GM04504 (cell line): Measurements from ENCODE around the gene RNASE4.
"Not testable (repeated sequence)": the region's sequence is repeated elsewhere in the genome, so short reads cannot be mapped to it uniquely, and the experiment has no call there.

Experiments
- DNase-seq: peaks from one replicate; pipeline ENCODE4 v3.0.0-alpha.2; 2012; ENCODE audit warnings: low read depth

The RNASE4 gene, protein sequence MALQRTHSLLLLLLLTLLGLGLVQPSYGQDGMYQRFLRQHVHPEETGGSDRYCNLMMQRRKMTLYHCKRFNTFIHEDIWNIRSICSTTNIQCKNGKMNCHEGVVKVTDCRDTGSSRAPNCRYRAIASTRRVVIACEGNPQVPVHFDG

DNA sequence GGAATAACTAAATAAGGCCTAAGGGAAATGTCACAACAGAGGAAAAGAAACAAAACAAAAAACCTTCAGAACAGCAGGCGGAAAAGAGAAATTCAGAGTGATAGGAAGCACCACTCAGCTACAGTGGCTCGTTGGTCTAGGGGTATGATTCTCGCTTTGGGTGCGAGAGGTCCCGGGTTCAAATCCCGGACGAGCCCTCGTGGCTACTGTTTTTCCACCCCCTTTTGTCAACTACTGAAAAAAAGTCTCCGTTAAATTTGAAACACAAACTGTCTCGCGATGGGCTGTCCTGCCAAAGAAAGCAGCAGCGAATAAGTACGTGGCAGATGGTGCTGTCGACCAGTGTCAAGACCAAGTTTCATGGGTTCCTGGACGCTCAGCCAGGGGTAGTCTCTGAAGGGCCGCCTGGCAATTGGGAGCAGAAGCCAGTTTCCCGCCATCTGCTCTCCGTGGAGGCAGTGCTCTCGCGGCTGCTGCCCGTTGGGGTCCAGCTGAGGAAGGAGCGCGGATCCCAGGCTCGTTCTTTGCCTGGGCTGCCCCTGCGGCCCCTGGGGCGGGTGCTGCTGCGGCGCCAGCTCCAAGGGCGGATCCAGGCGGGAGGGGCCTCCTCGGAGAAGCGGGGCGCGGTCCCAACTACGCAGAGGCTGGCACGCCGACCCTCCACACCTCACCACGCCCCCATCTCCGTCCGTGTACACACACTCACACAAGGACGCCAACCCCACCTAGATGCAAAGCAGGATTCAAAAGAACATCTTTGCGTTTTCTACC is at the start of gene RNASE4:
Gene RNASE4 (plus strand): TSS at position 670 of the 771 bp plus-strand sequence. CDS start 14,812 bp downstream, outside the sequence.
- peak; percentile 73 for DNase-seq

DNA sequence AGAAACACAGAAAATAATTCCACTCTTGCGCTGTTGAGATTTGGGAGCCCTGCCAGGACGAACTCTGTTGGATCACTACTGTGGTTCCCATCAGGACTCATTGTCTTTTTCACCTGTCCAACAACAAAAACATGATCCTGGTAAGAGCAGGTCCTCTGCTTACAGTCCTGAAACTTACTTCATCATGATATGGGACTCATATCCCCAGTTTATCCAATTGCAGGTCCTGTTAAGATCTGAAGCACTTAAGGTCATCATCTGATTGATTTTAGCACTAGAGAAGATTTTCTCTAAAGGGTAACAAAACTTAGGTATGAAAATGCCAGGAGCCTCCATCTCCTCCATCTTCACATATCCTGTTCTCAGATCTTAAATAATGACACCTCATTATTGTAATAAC is 42.8 kb upstream of the RNASE4 start, which contains the start of gene OR6S1:
Gene OR6S1 (minus strand): TSS at position 101 of the 400 bp plus-strand sequence. CDS start 0 bp downstream, at position 101.
- no peak for DNase-seq

GRCh38 chr14:20642182-20642581 is 42.2 kb upstream of the RNASE4 start:
- DNase-seq: no peak

- not testable (repeated sequence) for DNase-seq
Measured at GRCh38 chr14:20642755-20643154, 41.6 kb upstream of the RNASE4 start.

- no peak for DNase-seq
Measured at GRCh38 chr14:20644520-20644919, 39.8 kb upstream of the RNASE4 start.

DNA sequence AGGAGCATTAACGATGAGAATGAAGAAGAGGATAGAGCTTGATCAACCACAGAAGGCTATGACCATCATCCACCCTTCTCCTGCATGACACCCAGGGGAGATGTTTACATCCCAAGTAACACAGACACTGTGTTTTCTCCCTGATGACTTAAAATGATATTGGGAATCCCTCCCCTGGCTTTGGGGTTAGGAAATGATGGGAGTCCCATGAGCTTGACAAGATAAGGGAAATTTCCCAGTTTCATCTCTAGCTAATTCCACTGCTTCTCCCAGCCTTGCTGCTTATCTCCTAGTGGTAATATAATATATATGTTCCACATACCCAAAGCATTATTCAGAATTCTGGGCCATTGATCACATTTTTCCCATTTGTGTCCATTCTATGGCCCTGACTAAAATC is 38.9 kb upstream of the RNASE4 start:
- no peak for DNase-seq

GRCh38 chr14:20652996-20653975 is 31.1 kb upstream of the RNASE4 start:
- no peak for DNase-seq

- no peak for DNase-seq
Measured at GRCh38 chr14:20655851-20656250, 28.5 kb upstream of the RNASE4 start.

- DNase-seq: no peak
Measured at GRCh38 chr14:20656274-20656673, 28.1 kb upstream of the RNASE4 start.

- DNase-seq: no peak
Measured at GRCh38 chr14:20657216-20658211, 26.8 kb upstream of the RNASE4 start.

DNA sequence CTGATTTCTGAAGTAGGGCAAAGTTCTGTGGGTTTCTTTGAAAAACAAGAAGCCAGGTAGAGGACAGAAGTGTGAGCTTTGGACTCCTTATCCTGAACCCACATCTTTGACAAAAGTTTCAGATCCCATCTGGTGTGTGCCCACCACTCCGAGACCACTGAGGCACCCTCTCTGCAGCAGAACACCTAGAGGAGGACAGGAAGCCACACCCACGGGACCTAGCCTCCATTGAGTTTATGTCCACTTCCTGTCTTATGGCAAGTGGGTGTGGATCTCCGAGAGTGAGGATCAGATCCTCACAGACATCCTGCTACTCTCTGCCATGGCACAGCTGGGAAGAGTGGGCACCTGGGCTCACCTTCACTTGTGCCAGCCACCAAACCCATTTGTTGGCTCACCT is 26.1 kb upstream of the RNASE4 start:
- no peak for DNase-seq

DNA sequence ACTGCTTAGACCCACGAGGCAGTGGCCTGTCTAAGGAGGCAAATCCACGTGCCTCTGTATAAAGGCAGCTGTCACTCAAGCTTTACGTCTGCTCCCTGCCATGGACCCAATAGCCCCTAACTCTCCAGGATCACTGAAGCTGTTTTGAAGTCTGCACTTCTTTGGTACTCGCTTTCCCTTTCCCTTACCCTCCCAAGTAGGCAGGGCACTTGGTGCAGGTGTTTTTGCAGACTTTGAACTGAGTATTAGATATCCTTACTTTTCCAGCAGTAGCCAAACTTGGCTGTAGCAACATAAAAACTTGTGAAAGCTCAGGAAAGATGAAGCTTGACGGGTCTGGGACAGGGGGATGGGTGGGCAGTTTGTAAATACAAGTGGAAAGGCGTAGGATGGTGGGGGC is 25.0 kb upstream of the RNASE4 start:
- no peak for DNase-seq

- DNase-seq: no peak
Measured at GRCh38 chr14:20659813-20660395, 24.5 kb upstream of the RNASE4 start.

GRCh38 chr14:20661197-20661596 is 23.2 kb upstream of the RNASE4 start:
- DNase-seq: no peak

DNA sequence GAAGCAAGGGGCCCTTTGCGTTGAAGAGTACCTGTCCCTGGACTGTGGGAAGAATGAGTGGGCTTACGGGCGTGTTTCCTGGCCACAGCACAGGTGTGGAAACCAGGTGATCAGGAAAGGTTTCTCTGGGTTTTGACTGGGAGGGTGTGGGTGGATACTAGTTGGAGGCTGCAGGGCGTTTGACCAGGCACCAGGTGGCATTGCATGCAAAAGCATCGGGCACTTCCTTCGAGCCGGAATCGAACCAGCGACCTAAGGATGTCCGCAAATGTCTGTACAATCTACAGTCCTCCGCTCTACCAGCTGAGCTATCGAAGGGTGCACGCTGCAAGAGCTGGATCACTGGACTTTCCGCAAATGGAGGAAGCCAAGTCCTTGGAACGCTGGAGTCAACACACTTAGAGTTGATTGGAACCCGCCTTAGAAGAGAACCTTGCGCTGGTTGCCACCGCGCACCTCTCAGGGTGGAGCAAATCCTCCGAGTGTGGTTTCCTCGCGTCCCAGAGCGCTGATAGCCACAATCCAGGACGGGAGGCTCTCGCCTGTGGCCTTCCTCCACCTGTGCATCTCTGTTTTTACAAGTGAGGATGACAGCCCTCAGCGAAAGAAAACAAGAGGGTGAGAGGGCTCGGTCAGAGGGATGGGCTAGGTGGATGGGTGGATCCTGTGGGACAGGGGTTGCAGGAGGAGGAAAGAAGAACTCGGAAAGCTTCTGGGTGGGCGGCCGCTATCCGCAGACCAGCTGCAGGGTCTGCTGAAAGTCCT is 21.2 kb upstream of the RNASE4 start:
- peak; percentile 16 for DNase-seq

GRCh38 chr14:20666400-20666961 is 17.9 kb upstream of the RNASE4 start:
- not testable (repeated sequence) for DNase-seq

GRCh38 chr14:20667957-20668356 is 16.4 kb upstream of the RNASE4 start:
- DNase-seq: no peak

DNA sequence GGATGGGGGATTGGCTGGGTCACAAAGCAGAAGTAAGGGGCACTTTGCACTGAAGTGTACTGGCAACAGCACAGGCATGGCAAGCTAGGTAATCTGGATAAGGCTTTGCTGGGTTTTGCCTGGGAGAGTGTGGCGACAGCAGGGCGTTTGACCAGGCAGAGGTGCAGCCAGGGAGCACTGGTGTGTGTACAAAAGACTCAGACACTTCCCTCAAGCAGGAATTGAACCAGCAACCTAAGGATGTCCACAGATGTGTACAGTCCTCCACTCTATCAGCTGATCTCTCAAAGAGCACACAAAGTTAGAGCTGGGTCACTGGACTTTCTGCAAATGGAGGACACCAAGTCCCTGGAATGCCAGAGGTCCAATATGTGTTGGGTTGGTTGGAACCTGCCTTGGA is 15.4 kb upstream of the RNASE4 start:
- no peak for DNase-seq

GRCh38 chr14:20671597-20672283 is 12.6 kb upstream of the RNASE4 start:
- no peak for DNase-seq
